ENCODE measurements around the gene TBC1D17. TPM values are rescaled to one million over a fixed set of nuclear protein-coding genes. Genes with fewer than 3 reads are reported as not detected.

TBC1D17 gene
- total and polyA plus RNA-seq, 10 of the 15 experiments (the other 5 are each of a cell fraction or from before 2014, with no cell fraction given), result 0.42 to 20.4 (median 11.2) TPM

DNA sequence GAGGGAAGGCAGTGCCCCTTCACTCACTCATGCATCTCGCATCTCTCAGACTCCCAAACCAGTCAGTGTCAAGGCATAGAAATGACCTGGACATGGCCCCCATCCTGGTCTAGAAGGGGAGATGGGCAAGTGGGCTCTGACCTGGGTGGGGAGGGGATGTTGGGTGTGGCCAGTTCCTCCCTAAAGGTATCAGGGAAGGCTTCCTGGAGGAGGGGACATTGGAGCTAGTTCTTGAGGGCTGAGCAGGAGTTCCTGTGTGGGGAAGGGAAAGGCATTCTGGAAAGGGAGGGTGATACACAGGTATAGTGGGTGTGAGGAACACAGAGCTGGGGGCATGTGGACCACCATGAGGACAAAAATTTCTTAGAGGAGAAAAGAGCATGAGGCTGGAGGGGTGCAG is 15.2 kb downstream of the TBC1D17 start:
- Histone ChIP-seq H3K27ac (ENCODE audit: control insufficient read depth, insufficient read depth) (peak overlapping the region; percentile 42; the same call in 1 of the 2 replicates), H3K9me3 (replicated peaks; ENCODE audit: control insufficient read depth, insufficient read depth, low read length) (no peaks in the 10 kb centered on the region; the same call in 2 of the 3 replicates), H3K27me3 (replicated peaks in 1 of 2; ENCODE audit: control insufficient read depth in 2 of 2, insufficient read depth in 2 of 2, low read length in 1 of 2) (no peaks in the 10 kb centered on the region), H2AFZ (ENCODE audit: control insufficient read depth, low read depth, low read length) (no peak overlapping the region), H4K20me1 (ENCODE audit: control insufficient read depth, insufficient read depth) (no peaks in the 10 kb centered on the region), H3K9ac (ENCODE audit: control insufficient read depth, insufficient read depth, low read length) (peak overlapping the region; percentile 51; the same call in 1 of the 2 replicates), H3K4me3 (peak overlapping the region; percentile 36; the same call in 1 of the 2 replicates), H3K36me3 (ENCODE audit: control insufficient read depth in 2 of 2, insufficient read depth in 2 of 2, low read length in 1 of 2) (peaks cover 0 to 9% of the 10 kb centered on the region in 2 experiments; a peak in 3 of 4 replicates), H3K4me2 (ENCODE audit: control insufficient read depth, insufficient read depth) (peak overlapping the region; percentile 79), H3K79me2 (ENCODE audit: control insufficient read depth, insufficient read depth, low read length) (peaks cover 49% of the 10 kb centered on the region), H3K4me1 (ENCODE audit: control insufficient read depth, insufficient read depth, low read length) (peaks cover 40% of the 10 kb centered on the region)
- RAD21 ChIA-PET (ENCODE audit: unreplicated experiment), result interaction anchor here (0.9 to 5.4 kb wide), 6 partner anchors 15 to 35 kb away, joined by 3 to 66 read pairs (median 4); partner anchors contain the start of genes AKT1S1, ATF5, NUP62 and TBC1D17
- TF ChIP-seq FOS (IDR thresholded peaks at IDR 0.05; ENCODE audit: borderline replicate concordance, extremely low read depth, insufficient read length), result no peak
- no peak for TF ChIP-seq SMC3 (IDR thresholded peaks at IDR 0.05; ENCODE audit: borderline replicate concordance, low read length)
- no peak for TF ChIP-seq PAX8 (IDR thresholded peaks at IDR 0.05)
- no peak for TF ChIP-seq YBX1 (IDR thresholded peaks at IDR 0.05)
- TF ChIP-seq KLF5 (IDR thresholded peaks at IDR 0.05; ENCODE audit: partially characterized antibody), result no peak
- no peak for TF ChIP-seq CHD2 (IDR thresholded peaks at IDR 0.05; ENCODE audit: borderline replicate concordance, low read depth, low read length)
- TF ChIP-seq, protein P1, sequence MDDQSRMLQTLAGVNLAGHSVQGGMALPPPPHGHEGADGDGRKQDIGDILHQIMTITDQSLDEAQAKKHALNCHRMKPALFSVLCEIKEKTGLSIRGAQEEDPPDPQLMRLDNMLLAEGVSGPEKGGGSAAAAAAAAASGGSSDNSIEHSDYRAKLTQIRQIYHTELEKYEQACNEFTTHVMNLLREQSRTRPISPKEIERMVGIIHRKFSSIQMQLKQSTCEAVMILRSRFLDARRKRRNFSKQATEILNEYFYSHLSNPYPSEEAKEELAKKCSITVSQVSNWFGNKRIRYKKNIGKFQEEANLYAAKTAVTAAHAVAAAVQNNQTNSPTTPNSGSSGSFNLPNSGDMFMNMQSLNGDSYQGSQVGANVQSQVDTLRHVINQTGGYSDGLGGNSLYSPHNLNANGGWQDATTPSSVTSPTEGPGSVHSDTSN (IDR thresholded peaks at IDR 0.05; ENCODE audit: insufficient replicate concordance, low read depth, low read length), result no peak
- no peak for TF ChIP-seq PKNOX1 (IDR thresholded peaks at IDR 0.05)
- no peak for TF ChIP-seq HDAC6 (IDR thresholded peaks at IDR 0.05; ENCODE audit: unreplicated experiment)
- TF ChIP-seq MAX (IDR thresholded peaks at IDR 0.05; ENCODE audit: low read depth, low read length), result no peak
- TF ChIP-seq POLR2A (IDR thresholded peaks at IDR 0.05; ENCODE audit: low read depth, low read length), result no peak
- no peak for TF ChIP-seq BRCA1 (IDR thresholded peaks at IDR 0.05; ENCODE audit: low read depth, low read length)
- TF ChIP-seq HCFC1 (IDR thresholded peaks at IDR 0.05; ENCODE audit: low read length), result no peak
- TF ChIP-seq YY1 (IDR thresholded peaks at IDR 0.05; ENCODE audit: low read depth, low read length), result no peak
- no peak for TF ChIP-seq BMI1 (IDR thresholded peaks at IDR 0.05; ENCODE audit: borderline replicate concordance)
- no peak for TF ChIP-seq SMAD1 (IDR thresholded peaks at IDR 0.05; ENCODE audit: low read depth, partially characterized antibody)
- TF ChIP-seq MTA3 (IDR thresholded peaks at IDR 0.05; ENCODE audit: borderline replicate concordance, low read length), result no peak
- intact Hi-C loops (cut with micrococcal nuclease; ENCODE audit: unreplicated experiment) (no loop called here), in situ Hi-C loops (cut with MboI) (loop anchor here (25.0 kb wide), 1 partner anchor 1255 kb away; the partner anchor contains the start of genes CA11 and DBP)
- POLR2A ChIA-PET, result interaction anchor here (0.8 to 8.2 kb wide), 6 partner anchors 10 to 36 kb away, joined by 3 to 116 read pairs (median 5); partner anchors contain the start of genes AKT1S1, ATF5, NUP62 and TBC1D17
- SMC1A ChIA-PET (ENCODE audit: uncharacterized antibody, unreplicated experiment), result interaction anchor here (1.1 to 7.3 kb wide), 3 partner anchors 18 to 80 kb away, joined by 3 to 110 read pairs (median 78); partner anchors contain the start of genes ATF5, FUZ and NUP62
- no TSS peak for BruUV-seq (replicated peaks)
- CTCF ChIA-PET, result interaction anchor here (2.2 to 6.3 kb wide), 3 partner anchors 18 to 35 kb away, joined by 7 to 71 read pairs (median 10); partner anchors contain the start of gene ATF5
- ATAC-seq (no peak), DNase-seq (ENCODE audit: low read depth, low spot score) (no peak), FAIRE-seq (no peak)
- 92% methylated on average over 1 of the region's 1 CpG for WGBS (ENCODE audit: insufficient coverage, insufficient replicate concordance, low lambda C conversion rate, missing lambda C conversion rate)
